ENCODE data around the gene RSBN1L.
A peak's percentile ranks its signal among the peaks of the same experiment; 100 is the strongest.
"Not testable (repeated sequence)": the region's sequence is repeated elsewhere in the genome, so short reads cannot be mapped to it uniquely, and the experiment has no call there.

Gene RSBN1L

DNA sequence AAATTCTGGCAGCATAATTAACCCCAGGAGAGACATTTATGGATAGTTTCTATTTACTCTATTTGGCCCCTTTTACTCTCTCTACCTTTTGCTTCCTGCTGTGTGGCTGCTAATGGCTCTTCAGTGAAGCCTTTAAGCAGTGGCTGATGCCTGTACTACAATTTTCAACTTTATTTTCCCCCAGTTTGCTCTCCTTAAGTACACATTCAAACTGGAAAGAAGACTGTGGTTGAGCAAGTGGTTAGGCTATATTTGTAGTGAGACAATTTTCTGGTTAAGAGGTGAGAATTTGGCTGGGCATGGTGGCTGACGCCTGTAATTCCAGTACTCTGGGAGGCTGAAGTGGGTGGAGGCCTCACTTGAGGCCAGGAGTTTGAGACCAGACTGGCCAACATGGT, 8.5 kb upstream of the RSBN1L start:
- no peak for DNase-seq (ENCODE audit: low read depth in 2 of 2)

DNA sequence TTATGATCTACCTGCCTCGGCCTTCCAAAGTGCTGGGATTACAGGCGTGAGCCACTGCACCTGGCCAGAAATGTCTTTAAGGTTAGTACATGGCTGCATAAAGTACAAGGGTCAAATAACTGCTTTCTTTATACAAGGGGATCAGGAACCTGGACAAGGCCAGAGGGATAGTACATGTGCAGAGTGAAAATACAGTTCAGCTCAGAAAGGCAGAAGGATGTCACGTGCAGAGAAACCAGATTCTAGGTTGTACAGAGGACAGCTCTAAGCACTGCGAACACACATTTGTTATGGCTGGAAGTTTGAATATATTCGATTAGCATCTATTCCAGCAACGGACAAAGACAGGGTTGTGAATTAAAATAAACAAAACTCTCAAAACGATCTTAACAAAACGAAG, 6.0 kb upstream of the RSBN1L start:
- DNase-seq (ENCODE audit: low read depth in 2 of 2) = no peak

DNA sequence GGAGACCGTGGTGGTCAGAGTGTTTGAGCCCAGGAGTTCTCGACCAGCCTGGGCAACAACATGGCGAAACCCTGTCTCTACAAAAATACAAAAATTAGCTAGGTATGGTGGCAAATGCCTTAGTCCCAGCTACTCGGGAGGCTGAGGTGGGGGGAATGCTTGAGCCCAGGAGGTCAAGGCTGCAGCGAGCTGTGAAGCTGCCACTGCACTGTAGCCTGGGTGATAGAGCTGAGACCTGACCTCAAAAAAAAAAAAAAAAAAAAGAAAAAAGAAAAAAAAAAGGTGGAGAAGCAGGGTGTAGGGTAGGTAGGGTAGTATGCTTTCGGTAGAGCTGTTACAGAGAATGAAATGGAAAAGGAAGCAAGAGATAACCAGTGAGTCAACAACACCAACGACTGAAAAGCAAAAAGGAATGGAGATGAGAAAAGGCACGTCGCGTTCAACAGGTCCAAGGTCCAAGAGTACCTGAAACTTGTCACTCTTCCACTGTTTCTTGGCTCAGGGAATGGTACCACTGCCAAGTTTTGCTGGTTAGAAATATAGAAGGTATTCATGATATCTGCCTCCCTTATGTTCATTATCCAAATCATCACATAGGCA, 4.3 kb upstream of the RSBN1L start:
- DNase-seq (ENCODE audit: low read depth in 2 of 2) = no peak

DNA sequence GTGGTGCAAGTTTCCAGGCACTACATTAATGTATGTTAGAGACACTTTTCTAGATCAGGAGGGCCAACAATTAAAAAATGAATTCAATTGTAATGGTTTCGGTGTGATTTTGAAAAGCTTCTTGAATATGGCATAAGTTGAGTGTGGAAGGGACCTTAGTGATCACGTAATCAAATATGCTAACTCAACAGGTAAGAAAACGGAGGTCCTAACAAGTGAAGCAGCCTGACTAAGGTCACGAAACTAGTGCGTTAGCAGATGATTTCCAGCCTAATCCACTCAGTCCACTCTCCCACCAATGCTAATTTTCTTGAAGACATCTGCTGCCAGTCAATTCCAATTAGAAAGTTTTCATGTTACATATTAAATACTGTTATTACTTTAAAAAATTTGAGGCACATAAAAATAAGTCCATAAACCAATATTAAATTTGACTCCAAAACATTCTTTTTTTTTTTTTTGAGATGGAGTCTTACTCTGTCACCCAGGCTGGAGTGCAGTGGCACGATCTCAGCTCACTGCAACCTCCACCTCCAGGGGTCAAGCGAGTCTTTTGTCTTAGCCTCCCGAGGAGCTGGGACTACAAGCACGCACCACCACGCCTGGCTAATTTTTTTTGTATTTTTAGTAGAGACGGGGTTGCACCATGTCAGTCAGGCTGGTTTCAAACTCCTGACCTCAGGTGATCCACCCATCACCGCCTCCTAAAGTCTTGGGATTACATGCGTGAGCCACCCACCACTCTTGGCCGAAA, 2.3 kb upstream of the RSBN1L start:
- no peak for DNase-seq (ENCODE audit: low read depth in 2 of 2)

DNA sequence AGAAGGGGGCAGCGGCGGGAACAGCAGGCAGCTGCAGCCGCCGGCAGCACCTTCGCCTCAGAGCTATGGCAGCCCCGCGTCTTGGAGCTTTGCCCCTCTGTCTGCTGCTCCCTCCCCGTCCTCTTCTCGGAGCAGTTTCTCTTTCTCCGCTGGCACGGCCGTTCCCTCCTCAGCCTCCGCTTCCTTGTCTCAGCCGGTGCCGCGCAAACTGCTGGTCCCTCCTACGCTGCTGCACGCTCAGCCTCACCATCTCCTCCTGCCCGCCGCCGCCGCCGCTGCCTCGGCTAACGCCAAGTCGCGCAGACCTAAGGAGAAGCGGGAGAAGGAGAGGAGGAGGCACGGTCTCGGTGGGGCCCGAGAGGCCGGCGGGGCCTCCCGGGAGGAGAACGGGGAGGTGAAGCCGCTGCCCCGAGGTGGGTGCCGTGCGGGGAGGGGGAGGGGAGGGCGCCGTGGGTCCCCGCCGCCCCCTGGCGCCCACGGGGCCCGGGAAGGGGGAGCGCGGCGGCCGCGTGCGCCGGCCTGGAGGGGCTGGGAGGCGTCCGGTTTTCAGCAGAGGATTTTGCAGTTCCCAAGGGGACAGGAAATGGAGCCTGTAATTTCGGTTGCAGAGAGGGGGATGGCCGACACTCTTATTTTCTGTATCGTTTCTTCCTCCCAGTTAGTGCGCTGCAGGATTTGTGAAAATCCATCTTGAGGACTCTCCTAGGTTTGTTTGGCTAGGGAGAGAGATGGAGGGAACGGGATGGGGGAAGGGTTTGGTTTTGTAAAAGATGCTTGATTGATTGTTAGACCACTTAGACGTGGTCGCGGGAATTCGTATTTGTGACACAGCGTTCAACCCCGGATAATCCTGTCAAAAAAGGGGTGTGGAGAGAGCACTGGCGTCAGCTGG, 630 bp downstream of the RSBN1L start:
- DNase-seq (ENCODE audit: low read depth in 2 of 2) = peak; percentile 43 to 57

DNA sequence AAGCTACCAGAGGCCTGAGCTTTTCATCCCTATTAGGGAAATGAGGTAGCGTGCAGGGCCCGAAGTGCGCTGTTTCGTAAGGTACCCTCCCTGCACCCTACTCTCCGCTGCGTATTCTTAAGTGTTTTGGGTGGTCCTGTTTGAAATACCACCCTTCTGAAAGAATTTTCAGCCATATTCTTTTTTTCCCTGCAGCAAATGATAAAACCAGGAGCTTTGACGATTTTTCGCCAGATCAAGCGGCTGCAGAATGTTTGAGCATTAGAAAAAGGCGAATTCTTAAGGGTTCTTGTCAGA, 1.2 kb downstream of the RSBN1L start:
- DNase-seq (ENCODE audit: low read depth in 2 of 2) = peak; percentile 8 to 17

DNA sequence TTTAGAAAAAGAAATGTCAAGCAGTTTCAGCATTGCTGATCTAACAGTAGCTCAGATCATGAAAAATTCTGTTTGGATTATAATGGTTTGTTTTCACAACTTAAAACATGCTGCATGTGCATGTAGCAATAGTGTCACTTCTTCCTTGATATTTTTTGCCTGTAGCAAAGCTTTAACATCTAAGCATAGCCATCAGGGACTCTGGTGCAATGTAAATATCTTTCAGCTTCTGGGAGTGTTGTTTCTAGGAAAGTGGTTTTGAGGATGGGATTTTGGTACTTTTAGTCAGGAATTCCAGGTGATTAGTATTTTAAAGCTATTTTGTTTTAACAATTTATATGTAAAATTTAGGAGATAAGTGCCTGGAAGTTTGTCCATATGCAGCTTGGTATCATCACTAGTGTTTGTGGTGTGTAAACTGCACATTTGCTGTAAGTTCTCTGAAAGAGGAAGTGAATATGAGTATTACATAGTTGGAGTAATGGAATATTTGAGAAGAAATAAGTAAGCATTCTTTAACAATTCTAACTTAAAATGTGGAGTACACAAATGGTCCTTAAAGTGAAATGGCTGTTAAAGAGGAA, 1.9 kb downstream of the RSBN1L start:
- no peak for DNase-seq (ENCODE audit: low read depth in 2 of 2)

DNA sequence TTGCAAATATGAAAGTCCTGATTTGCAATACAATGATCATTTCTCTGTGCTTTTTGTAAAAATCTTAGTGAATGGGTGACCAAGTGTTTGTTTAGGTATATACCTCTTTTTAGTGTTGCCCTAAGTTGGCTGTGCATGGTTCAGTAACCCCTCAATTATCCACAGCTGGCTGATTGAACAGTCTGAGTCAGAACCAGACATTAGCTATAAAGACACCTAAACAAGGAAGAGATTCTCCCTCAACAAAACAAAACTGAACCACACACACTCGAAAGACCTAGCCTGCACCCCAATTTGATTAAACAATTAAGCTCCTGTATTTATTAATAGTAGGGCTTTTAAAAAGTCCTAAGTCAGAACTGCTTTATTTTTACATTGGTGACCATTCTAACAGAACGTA, 2.8 kb downstream of the RSBN1L start:
- DNase-seq (ENCODE audit: low read depth in 2 of 2) = no peak

DNA sequence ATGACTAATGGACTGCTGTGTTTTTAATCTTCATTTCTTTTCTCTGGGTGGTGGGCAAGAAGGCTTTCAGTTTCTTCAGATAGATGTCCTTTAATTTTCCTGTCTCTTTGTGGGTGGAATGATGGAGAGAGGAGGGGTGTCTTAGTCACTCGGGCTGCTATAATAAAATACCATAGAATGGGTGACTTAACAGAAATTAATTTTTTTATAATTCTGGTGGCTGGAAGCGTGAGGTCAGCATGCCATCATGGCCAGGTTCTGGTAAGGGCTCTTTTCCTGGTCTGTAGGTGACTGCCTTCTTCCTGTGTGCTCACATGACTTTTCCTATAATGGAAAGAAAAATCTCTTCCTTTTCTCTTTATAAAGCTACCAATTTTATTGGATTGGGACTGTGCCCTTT, 6.3 kb downstream of the RSBN1L start:
- DNase-seq (ENCODE audit: low read depth in 2 of 2) = no peak

DNA sequence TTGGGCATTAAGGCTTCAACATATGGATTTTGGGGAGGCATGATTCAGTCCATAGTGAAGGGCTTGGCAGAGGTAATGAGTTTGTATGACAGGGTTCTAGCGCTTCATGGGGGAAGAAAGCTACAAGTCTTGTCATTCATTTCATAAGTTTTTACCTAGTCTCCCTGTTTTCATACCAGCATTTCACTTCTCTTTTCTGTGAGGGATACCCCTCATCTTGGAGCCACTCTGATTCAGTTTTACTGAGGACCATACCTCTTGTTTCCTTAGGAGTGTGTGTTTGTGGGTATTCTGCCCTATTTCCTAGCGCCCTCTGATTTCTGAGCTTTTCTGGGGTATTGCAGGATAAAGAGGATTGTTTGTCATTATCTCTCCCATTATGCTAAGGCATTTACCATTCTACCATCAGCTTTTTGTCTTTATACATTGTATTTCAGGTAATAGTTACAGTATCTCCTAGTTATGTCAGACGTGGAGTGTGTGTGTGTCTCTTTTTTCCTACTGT, 6.8 kb downstream of the RSBN1L start:
- DNase-seq (ENCODE audit: low read depth in 2 of 2) = no peak

DNA sequence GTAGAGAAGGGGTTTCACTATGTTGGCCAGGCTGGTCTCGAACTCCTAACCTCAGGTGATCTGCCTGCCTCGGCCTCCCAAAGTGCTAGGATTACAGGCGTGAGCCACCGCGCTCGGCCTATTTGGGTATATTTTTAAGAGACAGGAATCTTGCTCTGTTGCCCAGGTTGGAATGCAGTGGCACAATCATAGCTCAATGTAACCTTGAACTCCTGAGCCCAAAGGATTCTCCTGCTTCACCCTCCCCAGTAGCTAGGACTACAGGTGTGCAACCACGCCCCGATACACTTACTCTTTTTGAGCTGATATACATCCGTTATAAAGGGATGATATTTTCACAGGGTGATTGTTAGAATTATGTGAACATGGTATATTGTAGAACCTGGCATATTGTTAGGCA, 7.4 kb downstream of the RSBN1L start:
- not testable (repeated sequence) for DNase-seq (ENCODE audit: low read depth in 2 of 2)

DNA sequence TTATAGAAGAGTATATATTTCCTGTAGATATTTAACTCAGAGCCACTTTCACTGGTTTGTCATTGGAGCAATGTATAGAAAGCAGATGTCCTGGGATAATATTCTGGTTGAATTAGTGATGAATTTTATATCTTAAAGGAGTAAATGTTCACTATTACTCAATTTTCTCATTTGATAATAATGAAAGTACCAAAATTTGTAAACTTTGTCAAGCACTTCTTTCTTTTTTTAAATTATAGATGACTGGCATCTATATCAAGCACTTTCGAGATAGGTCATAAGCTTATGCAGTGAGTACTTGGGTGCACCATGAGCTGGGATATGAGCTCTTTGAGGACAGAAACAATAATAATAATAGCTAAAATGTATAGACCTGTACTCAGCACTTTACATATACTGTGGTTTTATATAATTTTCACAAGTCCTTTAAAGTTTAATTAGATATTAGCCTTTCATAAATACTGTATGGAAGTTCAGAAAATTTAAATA, 11.3 kb downstream of the RSBN1L start:
- no peak for DNase-seq (ENCODE audit: low read depth in 2 of 2)

DNA sequence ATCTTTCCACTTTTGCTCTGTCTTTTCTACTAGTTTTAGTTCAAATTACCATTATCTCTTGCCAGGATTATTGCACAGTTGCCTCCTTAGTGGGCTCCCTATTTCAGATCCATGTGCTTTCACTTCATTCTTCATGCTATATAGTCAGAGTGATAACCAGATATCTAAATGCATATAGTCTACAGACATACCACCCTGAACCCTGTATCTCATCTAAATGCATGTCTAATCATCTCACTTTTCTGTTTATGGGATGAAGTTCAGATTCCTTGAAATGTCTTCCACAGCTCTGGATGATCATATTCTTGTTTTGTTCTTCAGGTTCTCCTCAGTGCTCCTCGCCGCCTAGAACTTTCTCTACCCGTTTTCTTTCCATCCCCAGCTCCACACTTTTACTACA, 13.8 kb downstream of the RSBN1L start:
- no peak for DNase-seq (ENCODE audit: low read depth in 2 of 2)

DNA sequence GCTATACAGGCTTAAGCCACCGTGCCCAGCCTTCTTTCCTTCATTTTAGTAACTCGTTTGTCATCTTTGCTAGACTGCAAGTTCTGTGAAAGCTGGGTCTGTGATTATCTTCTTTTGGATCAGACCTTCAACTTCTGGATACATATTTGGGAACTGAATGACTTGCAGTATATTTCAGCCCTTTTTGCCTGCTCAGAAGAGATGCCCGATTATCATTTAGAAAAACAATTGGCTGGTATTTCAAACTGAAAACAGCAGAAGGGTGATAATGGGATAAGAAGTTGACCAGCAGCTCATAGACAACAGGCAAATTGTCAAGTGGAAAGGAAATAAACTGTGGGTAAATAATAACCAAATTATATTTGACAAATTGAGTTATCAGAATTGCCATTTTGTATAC, 14.6 kb downstream of the RSBN1L start:
- DNase-seq (ENCODE audit: low read depth in 2 of 2) = no peak

DNA sequence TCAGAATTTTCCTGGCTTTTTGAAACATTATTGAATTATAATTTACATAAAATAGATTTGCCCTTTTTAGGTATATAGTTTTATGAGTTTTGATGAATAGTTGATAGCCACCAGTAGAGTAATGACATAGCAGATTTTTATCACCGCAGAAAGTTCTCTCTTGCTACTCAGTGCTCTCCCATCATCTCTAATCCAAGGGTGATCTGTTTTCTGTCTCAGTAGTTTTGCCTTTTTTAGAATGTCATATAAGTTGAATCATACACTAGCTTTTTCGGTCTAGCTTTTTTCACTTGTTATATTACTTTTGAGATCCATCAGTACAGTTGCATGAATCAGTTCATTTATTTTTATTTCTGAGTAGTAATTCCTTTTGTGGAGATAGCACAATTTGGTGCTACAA, 17.9 kb downstream of the RSBN1L start:
- DNase-seq (ENCODE audit: low read depth in 2 of 2) = no peak

DNA sequence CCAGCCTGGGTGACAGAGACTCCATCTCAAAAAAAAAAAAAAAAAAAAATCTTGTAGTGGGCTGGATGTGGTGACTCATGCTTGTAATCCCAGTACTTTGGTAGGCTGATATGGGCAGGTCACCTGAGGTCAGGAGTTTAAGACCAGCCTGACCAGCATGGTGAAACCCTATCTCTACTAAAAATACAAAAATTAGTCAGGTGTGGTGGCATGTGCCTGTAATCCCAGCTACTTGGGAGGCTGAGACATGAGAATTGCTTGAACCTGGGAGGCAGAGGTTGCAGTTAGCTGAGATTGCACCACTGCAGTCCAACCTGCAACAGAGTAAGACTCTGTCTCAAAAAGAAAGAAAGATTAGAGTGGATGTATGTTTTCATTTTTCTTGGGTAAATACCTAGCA, 18.7 kb downstream of the RSBN1L start:
- not testable (repeated sequence) for DNase-seq (ENCODE audit: low read depth in 2 of 2)

DNA sequence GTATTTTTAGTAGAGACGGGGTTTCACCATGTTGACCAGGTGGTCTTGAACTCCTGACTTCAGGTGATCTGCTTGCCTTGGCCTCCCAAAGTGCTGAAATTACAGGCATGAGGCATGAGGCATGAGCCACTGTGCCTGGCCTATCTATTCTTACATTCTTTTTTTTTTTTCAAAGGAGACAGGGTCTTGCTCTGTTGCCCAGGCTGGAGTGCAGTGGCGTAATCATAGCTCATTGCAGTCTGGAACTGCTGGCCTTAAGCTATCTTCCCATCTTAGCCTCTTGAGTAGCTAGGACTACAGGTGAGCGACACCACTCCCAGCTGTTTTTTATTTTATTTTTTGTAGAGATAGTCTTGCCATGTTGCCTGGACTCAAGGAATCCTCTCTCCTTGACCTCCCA, 20.5 kb downstream of the RSBN1L start:
- no peak for DNase-seq (ENCODE audit: low read depth in 2 of 2)

DNA sequence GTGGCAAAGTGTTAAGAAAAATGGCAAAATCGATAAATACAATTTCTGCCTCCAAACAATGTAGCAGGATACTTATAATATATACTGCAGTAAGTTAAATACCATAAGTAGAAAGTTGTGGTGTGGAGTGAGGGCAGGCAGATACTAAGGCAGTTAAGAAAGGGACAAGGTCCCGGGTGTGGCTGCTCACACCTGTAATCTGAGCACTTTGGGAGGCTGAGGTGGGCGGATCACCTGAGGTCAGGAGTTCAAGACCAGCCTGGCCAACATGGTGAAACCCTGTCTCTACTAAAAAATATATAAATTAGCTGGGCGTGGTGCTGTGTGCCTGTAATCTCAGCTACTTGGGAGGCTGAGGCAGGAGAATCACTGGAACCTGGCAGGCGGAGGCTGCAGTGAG, 21.3 kb downstream of the RSBN1L start:
- not testable (repeated sequence) for DNase-seq (ENCODE audit: low read depth in 2 of 2)

DNA sequence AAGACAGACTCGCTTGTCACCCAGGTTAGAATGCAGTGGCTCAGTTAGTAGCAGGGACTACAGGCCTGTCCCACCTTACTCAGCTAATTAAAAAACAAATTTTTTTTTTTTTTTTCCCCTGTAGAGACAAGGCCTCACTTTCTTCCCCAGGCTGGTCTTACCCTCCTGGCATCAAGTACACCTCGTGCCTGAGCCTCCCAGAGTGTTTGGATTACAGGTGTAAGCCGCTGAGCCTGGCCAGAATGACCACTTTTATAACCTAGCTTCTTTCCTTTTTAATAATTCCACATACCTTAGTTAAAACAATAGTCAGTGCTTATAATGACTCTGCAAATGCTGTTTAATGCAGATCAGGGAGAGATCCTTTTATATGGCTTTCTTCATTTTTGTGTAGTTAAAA, 31.3 kb downstream of the RSBN1L start:
- no peak for DNase-seq (ENCODE audit: low read depth in 2 of 2)

DNA sequence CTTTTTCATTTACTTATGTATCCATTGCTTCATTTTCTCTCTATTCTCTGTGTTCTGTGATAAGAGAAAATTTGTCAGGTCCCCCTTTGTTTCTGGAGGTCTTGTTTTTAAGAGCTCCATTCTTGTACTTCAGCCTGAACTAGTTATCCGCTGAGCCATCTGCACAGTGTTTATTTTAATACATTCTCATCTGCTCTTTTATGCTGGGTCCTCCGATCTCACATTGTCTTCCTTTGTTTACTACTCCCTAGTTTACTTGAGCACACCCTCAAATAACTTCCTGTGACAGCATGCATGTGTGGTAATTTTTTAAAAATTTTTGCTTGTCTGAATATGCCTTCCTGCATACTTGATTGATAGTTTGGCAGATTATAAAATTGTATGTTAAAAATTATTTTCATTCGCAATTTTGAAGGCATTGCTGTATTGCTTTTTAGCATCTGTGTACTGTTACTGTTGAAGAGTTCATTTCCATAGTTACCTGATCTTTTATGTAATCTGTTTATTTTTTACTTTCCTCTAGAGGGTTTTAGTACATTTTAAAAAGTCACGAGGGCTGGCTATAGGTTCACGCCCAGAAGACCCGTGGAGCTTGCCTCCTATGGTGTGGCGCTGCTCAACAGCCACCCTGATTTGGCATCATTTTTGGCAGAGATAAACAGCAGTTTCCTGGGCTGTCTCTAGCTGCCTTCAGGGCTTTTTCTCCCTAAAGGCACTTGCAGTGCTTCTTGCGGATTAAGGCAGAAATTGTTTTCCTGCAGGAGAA, 31.9 kb downstream of the RSBN1L start:
- no peak for DNase-seq (ENCODE audit: low read depth in 2 of 2)

DNA sequence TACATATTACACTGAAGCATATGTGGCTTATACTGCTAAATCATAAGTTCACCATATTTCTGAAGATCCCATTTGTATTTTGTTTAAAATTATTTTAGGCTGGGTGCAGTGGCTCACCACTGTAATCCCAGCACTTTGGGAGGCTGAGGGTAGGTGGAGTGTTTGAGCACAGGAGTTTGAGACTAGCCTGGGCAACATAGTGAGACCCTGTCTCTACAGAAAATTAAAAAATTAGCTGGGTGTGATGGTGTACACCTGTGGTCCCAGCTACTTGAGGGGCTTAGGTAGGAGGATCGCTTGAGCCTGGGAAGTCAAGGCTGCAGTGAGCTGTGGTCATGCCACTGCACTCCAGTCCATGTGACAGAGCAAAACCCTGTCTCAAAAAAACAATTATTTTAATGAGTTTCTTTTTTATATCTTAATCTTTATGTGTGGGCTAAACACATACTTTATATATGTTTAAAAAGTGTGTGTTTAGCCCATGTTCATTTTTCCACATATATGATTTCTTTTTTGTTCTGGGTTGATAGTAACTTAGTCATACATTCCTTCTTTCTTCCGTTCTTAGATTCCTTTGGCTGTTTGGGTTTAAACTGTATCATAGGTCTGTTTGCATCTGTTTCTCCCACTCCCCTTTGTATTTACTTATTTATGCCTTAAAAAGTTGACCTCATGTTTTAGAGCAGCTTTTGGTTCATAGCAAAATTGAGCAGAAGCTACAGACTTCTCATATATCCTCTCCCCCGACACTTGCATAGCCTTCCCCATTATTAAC, 33.5 kb downstream of the RSBN1L start:
- no peak for DNase-seq (ENCODE audit: low read depth in 2 of 2)

Data from stimulated activated CD8-positive, alpha-beta memory T cell treated with anti-CD3 and anti-CD28 coated beads, Interleukin-7, amount 100 ng/mL, for 4 hours (primary cell).